Fibroblast of mammary gland (primary cell): ENCODE results near the gene CDH13.

Source experiments
- DNase-seq: peaks from one replicate; pipeline ENCODE4 v3.0.0-alpha.2; 2010; ENCODE audit warnings: low read depth
- H3K4me3 ChIP-seq: 2 replicates; pipeline ENCODE4 v1.5.1; 2011; ENCODE audit warnings: low read depth, mild to moderate bottlenecking, low read length, moderate library complexity; ENCODE audit not compliant: control insufficient read depth
- CTCF ChIP-seq: conservative IDR thresholded peaks from 2 replicates; pipeline ENCODE4 v1.5.1; 2011; ENCODE audit warnings: low read depth, low read length, inconsistent platforms; ENCODE audit not compliant: control insufficient read depth, insufficient read depth

The CDH13 gene

GRCh38 chr16:83455716-83456115 lies 828.9 kb downstream of the CDH13 start:
- TF ChIP-seq CTCF = no peak
- DNase-seq = no peak
- H3K4me3 ChIP-seq = no peak overlapping the region

GRCh38 chr16:83456934-83457333 lies 830.2 kb downstream of the CDH13 start:
- DNase-seq = no peak
- no peak overlapping the region for H3K4me3 ChIP-seq
- TF ChIP-seq CTCF = no peak

- TF ChIP-seq CTCF = no peak
- no peak overlapping the region for H3K4me3 ChIP-seq
- peak; percentile 51 for DNase-seq
These were observed 831.8 kb downstream of the CDH13 start for GRCh38 chr16:83458612-83459011.

GRCh38 chr16:83464991-83465390 lies 838.2 kb downstream of the CDH13 start:
- H3K4me3 ChIP-seq = no peak overlapping the region
- no peak for DNase-seq
- TF ChIP-seq CTCF = no peak

- DNase-seq = no peak
- no peak overlapping the region for H3K4me3 ChIP-seq
- TF ChIP-seq CTCF = no peak
These were observed 843.6 kb downstream of the CDH13 start for GRCh38 chr16:83470416-83470815.

- no peak overlapping the region for H3K4me3 ChIP-seq
- DNase-seq = peak; percentile 27
- TF ChIP-seq CTCF = no peak
These were observed 846.2 kb downstream of the CDH13 start for GRCh38 chr16:83472776-83473501.
